Colonic mucosa (tissue), 4 donors: ENCODE measurements around the gene LCLAT1. TPM values are rescaled to one million over a fixed set of nuclear protein-coding genes. Genes with fewer than 3 reads are reported as not detected.
A peak's percentile ranks its signal among the peaks of the same experiment; 100 is the strongest.

ENCODE experiments used
- DNase-seq: peaks from one replicate; pipeline ENCODE4 v3.0.0-alpha.2; 2020
- H3K27ac ChIP-seq: fragments of 200-600 bp; one replicate; pipeline ENCODE4 v1.8.0; 2021
- H3K27me3 ChIP-seq: fragments of 200-600 bp; one replicate; pipeline ENCODE4 v1.8.0; 2021
- H3K36me3 ChIP-seq: fragments of 200-600 bp; one replicate; pipeline ENCODE4 v1.8.0; 2021
- H3K4me1 ChIP-seq: fragments of 200-600 bp; one replicate; pipeline ENCODE4 v1.8.0; 2021; ENCODE audit warnings: mild to moderate bottlenecking
- H3K4me3 ChIP-seq: fragments of 200-600 bp; one replicate; pipeline ENCODE4 v1.8.0; 2021
- H3K9ac ChIP-seq, 2 donors: one replicate each; pipeline ENCODE4 v1.7.0; 2013; ENCODE audit warnings: control low read depth in 2 of 2, low read depth in 2 of 2, low read length in 2 of 2
- H3K9me3 ChIP-seq: fragments of 200-600 bp; one replicate; pipeline ENCODE4 v1.8.0; 2021
- CTCF ChIP-seq: fragments of 200-600 bp; IDR thresholded peaks from one replicate; pipeline ENCODE4 v1.8.0; 2022; ENCODE audit warnings: antibody characterized with exemption, mild to moderate bottlenecking
- intact Hi-C: fragments of 100-400 bp; cut with DNase I; formaldehyde crosslinking; loops from one replicate; pipeline ENCODE4 v1.14.1; 2022
- total RNA-seq, 2 donors: library from RNA; stranded (reverse); fragmentation: NEBNext Ultra II Directional in 1 of 2; extraction: Animal tissue kit (Norgen Biotek cat#: 25700) in 1 of 2; gene quantifications; one replicate each; pipeline ENCODE4 v1.2.1, GENCODE V29; 2021
- donor health status: healthy.
- donor health status: DM: no; HTN: no; CAD: no.
- donor health status: DM: no; HTN: no; CAD: no.

Gene LCLAT1
- total RNA-seq, 2 donors from 2014 or later: 20.0 to 25.5 TPM

- no peak for TF ChIP-seq CTCF
- DNase-seq: no peak
- H3K27me3 ChIP-seq: no peaks in the 10 kb centered on the region
- H3K9me3 ChIP-seq: no peaks in the 10 kb centered on the region
- no peak overlapping the region for H3K4me3 ChIP-seq
- no peaks in the 10 kb centered on the region for H3K36me3 ChIP-seq
- intact Hi-C loops: loop anchor here (10.0 kb wide), 1 partner anchor 214 kb away; the partner anchor contains the start of gene LBH
- no peaks in the 10 kb centered on the region for H3K4me1 ChIP-seq
- H3K27ac ChIP-seq: no peak overlapping the region
- no peak overlapping the region for H3K9ac ChIP-seq
These were observed 1.8 kb downstream of the LCLAT1 start for GRCh38 chr2:30448866-30449265.

- Histone ChIP-seq H3K9me3 (no peaks in the 10 kb centered on the region), H3K27me3 (no peaks in the 10 kb centered on the region), H3K36me3 (no peaks in the 10 kb centered on the region), H3K4me3 (no peak overlapping the region), H3K27ac (no peak overlapping the region), H3K9ac (no peak overlapping the region), H3K4me1 (peaks cover under 1% of the 10 kb centered on the region)
- TF ChIP-seq CTCF: no peak
- DNase-seq: peak; percentile 29
- intact Hi-C loops: no loop called here
These were observed 3.0 kb downstream of the LCLAT1 start for GRCh38 chr2:30450025-30450424.

- Histone ChIP-seq H3K9ac (no peak overlapping the region), H3K4me1 (peaks cover 4% of the 10 kb centered on the region), H3K9me3 (no peaks in the 10 kb centered on the region), H3K27ac (no peak overlapping the region), H3K27me3 (no peaks in the 10 kb centered on the region), H3K4me3 (no peak overlapping the region), H3K36me3 (no peaks in the 10 kb centered on the region)
- no peak for TF ChIP-seq CTCF
- DNase-seq: no peak
- intact Hi-C loops: no loop called here
These were observed 6.5 kb downstream of the LCLAT1 start for GRCh38 chr2:30453498-30453897.

- H3K4me3 ChIP-seq: no peak overlapping the region
- H3K9ac ChIP-seq: no peak overlapping the region
- DNase-seq: no peak
- H3K9me3 ChIP-seq: no peaks in the 10 kb centered on the region
- peaks cover 4% of the 10 kb centered on the region for H3K4me1 ChIP-seq
- no peak for TF ChIP-seq CTCF
- no peaks in the 10 kb centered on the region for H3K27me3 ChIP-seq
- no peaks in the 10 kb centered on the region for H3K36me3 ChIP-seq
- no peak overlapping the region for H3K27ac ChIP-seq
- intact Hi-C loops: no loop called here
These were observed 7.5 kb downstream of the LCLAT1 start for GRCh38 chr2:30454571-30454970.

- no peaks in the 10 kb centered on the region for H3K9me3 ChIP-seq
- peaks cover 4% of the 10 kb centered on the region for H3K4me1 ChIP-seq
- DNase-seq: no peak
- intact Hi-C loops: no loop called here
- H3K9ac ChIP-seq: no peak overlapping the region
- TF ChIP-seq CTCF: no peak
- H3K27ac ChIP-seq: peak overlapping the region; percentile 12
- H3K36me3 ChIP-seq: no peaks in the 10 kb centered on the region
- no peak overlapping the region for H3K4me3 ChIP-seq
- no peaks in the 10 kb centered on the region for H3K27me3 ChIP-seq
These were observed 8.2 kb downstream of the LCLAT1 start for GRCh38 chr2:30455114-30455738.
